ENCODE results near the gene SCCPDH.

DNA sequence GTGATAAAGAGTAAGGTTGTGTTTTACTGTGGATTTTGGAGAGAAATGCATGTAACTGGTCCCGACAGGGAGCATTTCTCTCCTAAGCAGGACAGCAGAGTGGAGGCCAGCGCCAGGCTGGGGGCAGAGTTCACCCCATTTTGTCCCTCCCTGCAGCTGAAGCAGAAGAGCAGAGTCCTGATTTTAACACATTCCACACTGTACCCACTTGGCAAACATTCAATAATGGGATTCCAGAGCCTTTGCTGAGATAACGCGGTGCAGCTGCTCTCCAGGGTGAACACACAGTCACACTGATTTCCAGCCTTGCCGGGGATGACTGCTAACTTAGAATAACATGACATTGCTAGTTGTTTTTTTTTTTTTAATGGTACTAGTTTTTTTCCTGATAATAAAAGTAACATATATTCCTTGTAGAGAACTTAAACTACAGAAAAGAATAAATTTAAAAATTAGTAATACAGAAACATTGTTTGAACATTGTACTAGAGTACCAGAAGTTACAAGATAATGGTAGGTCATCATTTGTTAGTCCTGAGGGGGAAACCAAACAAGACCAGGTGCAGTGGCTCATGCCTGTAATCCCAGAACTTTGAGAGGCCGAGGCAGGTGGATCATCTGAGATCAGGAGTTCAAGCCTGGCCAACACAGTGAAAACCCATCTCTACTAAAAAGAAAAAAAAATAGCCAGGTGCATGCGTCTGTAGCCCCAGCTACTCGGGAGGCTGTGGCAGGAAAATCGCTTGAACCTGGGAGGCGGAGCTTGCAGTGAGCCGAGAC is 77.2 kb downstream of the SCCPDH start:
- TF ChIP-seq, protein P1, sequence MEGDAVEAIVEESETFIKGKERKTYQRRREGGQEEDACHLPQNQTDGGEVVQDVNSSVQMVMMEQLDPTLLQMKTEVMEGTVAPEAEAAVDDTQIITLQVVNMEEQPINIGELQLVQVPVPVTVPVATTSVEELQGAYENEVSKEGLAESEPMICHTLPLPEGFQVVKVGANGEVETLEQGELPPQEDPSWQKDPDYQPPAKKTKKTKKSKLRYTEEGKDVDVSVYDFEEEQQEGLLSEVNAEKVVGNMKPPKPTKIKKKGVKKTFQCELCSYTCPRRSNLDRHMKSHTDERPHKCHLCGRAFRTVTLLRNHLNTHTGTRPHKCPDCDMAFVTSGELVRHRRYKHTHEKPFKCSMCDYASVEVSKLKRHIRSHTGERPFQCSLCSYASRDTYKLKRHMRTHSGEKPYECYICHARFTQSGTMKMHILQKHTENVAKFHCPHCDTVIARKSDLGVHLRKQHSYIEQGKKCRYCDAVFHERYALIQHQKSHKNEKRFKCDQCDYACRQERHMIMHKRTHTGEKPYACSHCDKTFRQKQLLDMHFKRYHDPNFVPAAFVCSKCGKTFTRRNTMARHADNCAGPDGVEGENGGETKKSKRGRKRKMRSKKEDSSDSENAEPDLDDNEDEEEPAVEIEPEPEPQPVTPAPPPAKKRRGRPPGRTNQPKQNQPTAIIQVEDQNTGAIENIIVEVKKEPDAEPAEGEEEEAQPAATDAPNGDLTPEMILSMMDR (IDR thresholded peaks at IDR 0.05; ENCODE audit: poor library complexity), result no peak
- TF ChIP-seq EZH2 (IDR thresholded peaks at IDR 0.05; ENCODE audit: borderline replicate concordance) (no peak), EZH2phosphoT487 (IDR thresholded peaks at IDR 0.05; ENCODE audit: low read depth, severe bottlenecking, unreplicated experiment) (no peak)

Data from hepatocyte (in vitro differentiated cells).